Nephron progenitor cell (in vitro differentiated cells): ENCODE data around the gene SLC25A51.

Experiments used
- DNase-seq: peaks from one replicate; pipeline ENCODE4 v3.0.0; 2021
- H3K27ac Mint-ChIP-seq: 2 replicates; pipeline ENCODE4 v1.8.0; 2021; ENCODE audit warnings: mild to moderate bottlenecking, moderate library complexity, mixed read lengths
- H3K27me3 Mint-ChIP-seq: 2 replicates; pipeline ENCODE4 v1.8.0; 2021; ENCODE audit warnings: mild to moderate bottlenecking, low read depth, mixed read lengths; ENCODE audit not compliant: poor library complexity
- H3K36me3 Mint-ChIP-seq: 2 replicates; pipeline ENCODE4 v1.8.0; 2021; ENCODE audit warnings: low read depth, mixed read lengths
- H3K4me1 Mint-ChIP-seq: 2 replicates; pipeline ENCODE4 v1.8.0; 2021; ENCODE audit warnings: mixed read lengths
- H3K4me3 Mint-ChIP-seq: 2 replicates; pipeline ENCODE4 v1.8.0; 2021; ENCODE audit warnings: mild to moderate bottlenecking, moderate library complexity, mixed read lengths
- H3K9me3 Mint-ChIP-seq: 2 replicates; pipeline ENCODE4 v1.8.0; 2021; ENCODE audit warnings: mild to moderate bottlenecking, moderate library complexity, mixed read lengths
- CTCF ChIP-seq: fragments of 200-600 bp; sonication (generic); IDR thresholded peaks from 2 replicates; pipeline ENCODE4 v1.5.0; 2021; ENCODE audit warnings: antibody characterized with exemption

Gene SLC25A51, protein sequence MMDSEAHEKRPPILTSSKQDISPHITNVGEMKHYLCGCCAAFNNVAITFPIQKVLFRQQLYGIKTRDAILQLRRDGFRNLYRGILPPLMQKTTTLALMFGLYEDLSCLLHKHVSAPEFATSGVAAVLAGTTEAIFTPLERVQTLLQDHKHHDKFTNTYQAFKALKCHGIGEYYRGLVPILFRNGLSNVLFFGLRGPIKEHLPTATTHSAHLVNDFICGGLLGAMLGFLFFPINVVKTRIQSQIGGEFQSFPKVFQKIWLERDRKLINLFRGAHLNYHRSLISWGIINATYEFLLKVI

GRCh38 chr9:37903647-37904444, at the start of gene SLC25A51:
SLC25A51 (minus strand) TSS chr9:37904127; CDS start chr9:37888550, 15,577 bp downstream.
- Mint-ChIP-seq H3K27ac (peak within 1 kb of the TSS; percentile 45), H3K4me3 (peak within 1 kb of the TSS; percentile 90), H3K27me3 (peaks cover 8% of the 10 kb centered on the region), H3K9me3 (no peaks in the 10 kb centered on the region), H3K36me3 (peaks cover 10% of the 10 kb centered on the region), H3K4me1 (peaks cover 39% of the 10 kb centered on the region)
- peak; percentile 95 for DNase-seq
- peak; percentile 76 for TF ChIP-seq CTCF

DNA sequence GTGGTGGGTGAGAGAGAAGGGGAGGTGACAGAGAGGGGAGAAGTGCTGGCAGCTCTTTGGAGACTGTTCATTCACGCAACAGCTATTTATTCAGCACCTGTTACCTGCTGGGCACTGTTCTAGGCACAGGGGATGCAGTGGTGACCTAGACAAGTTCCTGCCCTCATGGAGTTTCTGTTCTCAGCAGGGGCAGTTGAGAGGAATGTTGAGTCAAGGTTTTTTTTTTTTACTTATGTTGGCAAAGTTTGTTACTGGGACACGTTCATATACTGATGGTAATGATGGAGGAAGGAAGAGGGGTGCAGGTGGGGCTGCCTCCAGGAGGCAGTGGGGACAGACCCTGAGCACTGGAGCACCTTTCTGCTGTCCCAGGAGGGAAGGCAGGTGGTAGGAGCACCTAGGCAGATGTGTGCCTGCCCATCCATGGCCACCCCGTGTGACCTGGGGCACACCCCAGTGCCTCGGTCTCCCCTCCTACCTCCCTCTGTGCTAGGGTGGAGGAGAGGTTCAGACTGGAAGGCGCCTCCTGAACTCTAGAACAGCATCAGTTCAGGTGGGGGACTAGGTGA, 49.4 kb upstream of the SLC25A51 start:
- no peak for DNase-seq
- peaks cover 4% of the 10 kb centered on the region for H3K27me3 Mint-ChIP-seq

DNA sequence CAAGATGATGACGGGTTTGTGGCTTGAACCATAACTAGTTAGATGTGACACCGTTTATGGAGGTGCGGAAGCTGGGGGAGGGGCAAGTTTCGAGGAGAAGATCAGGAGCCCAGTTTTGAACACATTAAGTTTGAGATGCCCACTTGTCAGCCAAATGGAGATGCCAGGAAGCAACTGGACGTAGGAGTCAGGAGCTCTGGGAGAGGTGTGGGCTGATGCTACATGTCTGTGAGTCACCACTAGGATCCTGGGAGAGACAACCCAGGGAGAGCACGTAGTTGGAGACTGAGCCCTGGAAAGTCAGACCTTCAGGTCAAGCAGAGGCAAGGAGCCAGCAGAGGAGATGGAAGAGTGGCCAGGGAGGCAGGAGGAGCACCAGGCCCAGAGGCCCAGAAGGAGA, 48.8 kb upstream of the SLC25A51 start:
- H3K4me1 Mint-ChIP-seq: peaks cover 43% of the 10 kb centered on the region
- no peaks in the 10 kb centered on the region for H3K9me3 Mint-ChIP-seq
- peaks cover 4% of the 10 kb centered on the region for H3K27me3 Mint-ChIP-seq
- H3K27ac Mint-ChIP-seq: peak overlapping the region; percentile 52
- peaks cover 27% of the 10 kb centered on the region for H3K36me3 Mint-ChIP-seq
- H3K4me3 Mint-ChIP-seq: no peak overlapping the region
- no peak for TF ChIP-seq CTCF
- DNase-seq: no peak

More for the DNA sequence above, 49.4 kb upstream of the SLC25A51 start:
- no peak for TF ChIP-seq CTCF
- Mint-ChIP-seq H3K4me3 (no peak overlapping the region), H3K4me1 (peaks cover 42% of the 10 kb centered on the region), H3K36me3 (peaks cover 27% of the 10 kb centered on the region), H3K9me3 (no peaks in the 10 kb centered on the region), H3K27ac (peak overlapping the region; percentile 91)

GRCh38 chr9:37951671-37952449, 47.9 kb upstream of the SLC25A51 start:
- H3K27ac Mint-ChIP-seq: peak overlapping the region; percentile 62
- no peak for DNase-seq
- peaks cover 4% of the 10 kb centered on the region for H3K27me3 Mint-ChIP-seq
- H3K4me1 Mint-ChIP-seq: peaks cover 44% of the 10 kb centered on the region
- no peak overlapping the region for H3K4me3 Mint-ChIP-seq
- peaks cover 27% of the 10 kb centered on the region for H3K36me3 Mint-ChIP-seq
- no peaks in the 10 kb centered on the region for H3K9me3 Mint-ChIP-seq
- no peak for TF ChIP-seq CTCF

DNA sequence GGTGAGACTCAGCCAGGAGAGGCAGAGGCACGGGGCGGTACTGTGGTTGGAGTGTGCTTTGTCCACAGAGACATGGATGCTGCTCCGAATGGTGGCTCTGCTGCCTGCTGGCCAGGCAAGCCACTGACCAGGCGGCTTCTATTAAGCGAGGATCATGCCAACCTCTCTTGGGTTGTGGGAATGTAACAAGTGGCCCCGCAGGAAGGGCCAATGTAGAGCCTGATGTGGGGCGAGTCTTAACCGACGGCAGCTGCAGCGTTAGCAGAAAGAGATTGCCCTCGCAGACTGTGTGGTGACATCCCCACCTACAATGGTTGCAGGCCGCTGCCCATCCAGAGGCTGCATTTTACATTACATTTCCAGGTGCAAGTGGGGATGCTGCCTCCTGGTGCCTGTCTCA, 46.6 kb upstream of the SLC25A51 start:
- H3K27ac Mint-ChIP-seq: no peak overlapping the region
- H3K36me3 Mint-ChIP-seq: peaks cover 27% of the 10 kb centered on the region
- TF ChIP-seq CTCF: no peak
- DNase-seq: no peak
- peaks cover 4% of the 10 kb centered on the region for H3K27me3 Mint-ChIP-seq
- H3K9me3 Mint-ChIP-seq: no peaks in the 10 kb centered on the region
- peaks cover 44% of the 10 kb centered on the region for H3K4me1 Mint-ChIP-seq
- H3K4me3 Mint-ChIP-seq: no peak overlapping the region
